HG02678 (cell line): Measurements from ENCODE around the gene CNP.
A peak's percentile ranks its signal among the peaks of the same experiment; 100 is the strongest.
"Not testable (repeated sequence)": the region's sequence is repeated elsewhere in the genome, so short reads cannot be mapped to it uniquely, and the experiment has no call there.

Experiments used
- ATAC-seq: cut with Tn5 transposase; IDR thresholded peaks from one replicate; pipeline ENCODE4 v1.9.1; 2021; ENCODE audit warnings: mild to moderate bottlenecking, moderate library complexity; ENCODE audit not compliant: unreplicated experiment

CNP gene

GRCh38 chr17:41966463-41967140, at the start of gene CNP:
Gene CNP, plus strand, starts transcription at chr17:41966795. Its CDS starts 90 bp downstream, at chr17:41966885.
- ATAC-seq: peak; percentile 77

- no peak for ATAC-seq
These were observed 49.4 kb upstream of the CNP start for GRCh38 chr17:41917192-41917591.

GRCh38 chr17:41917679-41918313, 48.8 kb upstream of the CNP start:
- no peak for ATAC-seq

GRCh38 chr17:41918314-41919164, 48.1 kb upstream of the CNP start, which contains the start of gene ACLY:
Gene ACLY, minus strand, starts transcription at chr17:41918951. Its CDS starts 5,078 bp downstream, at chr17:41913873.
- peak; percentile 94 for ATAC-seq

GRCh38 chr17:41919165-41919817, 47.3 kb upstream of the CNP start:
- peak; percentile 6 for ATAC-seq

GRCh38 chr17:41919840-41920579, 46.6 kb upstream of the CNP start:
- no peak for ATAC-seq

- no peak for ATAC-seq
These were observed 46.0 kb upstream of the CNP start for GRCh38 chr17:41920580-41920955.

GRCh38 chr17:41925991-41926590, 40.5 kb upstream of the CNP start:
- ATAC-seq: no peak

- ATAC-seq: no peak
These were observed 37.8 kb upstream of the CNP start for GRCh38 chr17:41928693-41929251.

- peak; percentile 99 for ATAC-seq
These were observed 36.4 kb upstream of the CNP start, which contains the start of gene ODAD4 for GRCh38 chr17:41930009-41930832. Gene ODAD4, plus strand, starts transcription at chr17:41930617. Its CDS starts 107 bp downstream, at chr17:41930724.

GRCh38 chr17:41930833-41931156, 35.8 kb upstream of the CNP start:
- not testable (repeated sequence) for ATAC-seq

GRCh38 chr17:41931715-41932114, 34.9 kb upstream of the CNP start:
- not testable (repeated sequence) for ATAC-seq

GRCh38 chr17:41932816-41933389, 33.7 kb upstream of the CNP start:
- ATAC-seq: no peak

GRCh38 chr17:41935641-41936040, 31.0 kb upstream of the CNP start:
- ATAC-seq: no peak

GRCh38 chr17:41937970-41938954, 28.3 kb upstream of the CNP start:
- no peak for ATAC-seq

GRCh38 chr17:41939044-41939692, 27.4 kb upstream of the CNP start:
- ATAC-seq: no peak

GRCh38 chr17:41939693-41940090, 26.9 kb upstream of the CNP start:
- no peak for ATAC-seq
